Body of pancreas (tissue), 4 donors: ENCODE measurements around the gene REM2. TPM values are rescaled to one million over a fixed set of nuclear protein-coding genes. Genes with fewer than 3 reads are reported as not detected.

ENCODE experiments used
- ATAC-seq: fragments of 150-250 bp; one replicate; pipeline ENCODE4 v1.9.1; 2016
- DNase-seq, 4 donors: peaks; one replicate each; pipeline ENCODE4 v3.0.0-alpha.2; 2019
- H3K27ac ChIP-seq, 4 donors: fragments of 200-600 bp; sonication (generic); 1 replicate in 3 of 4; 2 replicates in 1 of 4; pipeline versions ENCODE4 v1.5.1 to v1.6.1; 2016 to 2019; ENCODE audit warnings: mild to moderate bottlenecking in 1 of 4, mixed read lengths in 1 of 4, moderate library complexity in 1 of 4
- H3K27me3 ChIP-seq, 2 donors: fragments of 200-600 bp; sonication (generic); one replicate each; pipeline ENCODE4 v1.6.0; 2016; ENCODE audit warnings: mild to moderate bottlenecking in 1 of 2
- H3K36me3 ChIP-seq, 2 donors: fragments of 200-600 bp; sonication (generic); replicated peaks in 1 of 2; 2 replicates each; pipeline ENCODE4 v1.5.1; 2016; ENCODE audit warnings: low read depth in 2 of 2; ENCODE audit not compliant: insufficient read depth in 1 of 2
- H3K4me1 ChIP-seq: fragments of 200-600 bp; sonication (generic); one replicate; pipeline ENCODE4 v1.6.0; 2016
- H3K4me3 ChIP-seq, 2 donors: fragments of 200-600 bp; sonication (generic); 1 replicate in 1 of 2; 2 replicates in 1 of 2; pipeline ENCODE4 v1.5.1; 2016 to 2019
- H3K9me3 ChIP-seq, 3 donors: fragments of 200-600 bp; sonication (generic); 1 replicate in 2 of 3; 2 replicates in 1 of 3; pipeline ENCODE4 v1.5.1; 2016
- POLR2A ChIP-seq, 3 donors: fragments of 450-650 bp; IDR thresholded peaks; one replicate each; pipeline ENCODE4 v1.6.1; 2016; ENCODE audit warnings: antibody characterized with exemption in 3 of 3, mild to moderate bottlenecking in 2 of 3
- WGBS, 2 donors: methylation state at CpG; one replicate each; pipeline ENCODE4 v1.1.5; 2017; 5-methylcytosine and 5-hydroxymethylcytosine counted together
- intact Hi-C: fragments of 100-400 bp; cut with DNase I; formaldehyde crosslinking; loops from one replicate; pipeline ENCODE4 v1.15.1; 2023
- total RNA-seq, 2 donors: library from RNA; depleted of rRNA; stranded (reverse); fragments of >200 nt; gene quantifications; one replicate each; pipeline ENCODE4 v1.1.0, GENCODE V29; 2016
- TF ChIP-seq, protein P1 (sequence below), 7 experiments: fragments of 450-650 bp in 4 of 7; fragments of 200-600 bp in 3 of 7; sonication (generic) in 3 of 7; IDR thresholded peaks; one replicate each; pipeline ENCODE4 v1.5.1; 2016 to 2019; ENCODE audit warnings: antibody characterized with exemption in 7 of 7

Gene REM2
- total RNA-seq, 2 donors from 2014 or later: not detected

DNA sequence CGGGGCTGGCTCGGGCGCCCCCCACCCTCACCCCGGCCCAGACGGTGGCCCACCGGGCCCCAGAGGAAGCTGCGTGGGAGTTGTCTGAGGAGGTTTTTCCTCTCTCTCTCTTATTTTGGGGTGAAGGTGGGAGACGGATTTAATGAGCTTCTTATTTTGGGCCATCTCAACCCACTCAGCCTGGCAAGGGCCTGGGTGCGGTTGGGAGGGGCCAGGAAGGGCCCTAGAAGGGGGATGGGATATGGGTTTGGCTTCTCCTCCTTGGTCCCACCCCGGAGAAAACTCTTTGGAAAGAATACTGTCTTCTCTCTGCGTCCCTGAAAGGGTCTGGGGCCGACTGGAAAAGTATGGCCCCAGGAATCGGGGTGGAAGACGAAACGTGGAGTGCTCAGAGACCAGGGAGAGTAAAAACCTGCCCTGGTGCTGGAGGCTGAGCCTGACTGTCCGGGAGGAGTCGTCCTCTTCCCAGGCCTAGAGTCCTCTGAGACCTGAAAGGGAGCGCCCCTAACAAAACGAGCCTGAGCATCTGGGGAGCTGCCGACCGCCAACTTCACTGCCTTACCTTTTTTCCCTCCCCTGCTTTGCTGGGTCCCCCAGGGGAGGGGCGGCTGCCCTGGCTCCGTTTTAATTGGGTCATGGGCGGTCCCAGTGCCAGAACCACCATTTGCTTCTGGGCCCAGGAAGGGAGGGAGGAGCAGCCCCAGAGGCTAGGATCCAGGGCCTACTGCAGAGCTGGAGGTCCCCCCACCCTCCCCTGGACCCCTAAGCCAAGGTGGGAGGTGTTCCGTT is 45.1 kb upstream of the REM2 start:
- Histone ChIP-seq H3K27ac (peak overlapping the region; percentile 78 to 88 (median 86)), H3K36me3 (peaks cover 0 to 18% of the 10 kb centered on the region in 2 donors), H3K4me3 (peak overlapping the region; percentile 47 to 67), H3K27me3 (no peaks in the 10 kb centered on the region), H3K4me1 (peaks cover 28% of the 10 kb centered on the region), H3K9me3 (no peaks in the 10 kb centered on the region)
- WGBS, 2 donors: 29 to 45% methylated on average over 14 to 25 of the region's 25 CpGs
- ATAC-seq (peak; percentile 12), DNase-seq (peak in 3 of 4 donors; percentile 41 to 53 (median 46))
- intact Hi-C loops: no loop called here
- TF ChIP-seq, protein P1, sequence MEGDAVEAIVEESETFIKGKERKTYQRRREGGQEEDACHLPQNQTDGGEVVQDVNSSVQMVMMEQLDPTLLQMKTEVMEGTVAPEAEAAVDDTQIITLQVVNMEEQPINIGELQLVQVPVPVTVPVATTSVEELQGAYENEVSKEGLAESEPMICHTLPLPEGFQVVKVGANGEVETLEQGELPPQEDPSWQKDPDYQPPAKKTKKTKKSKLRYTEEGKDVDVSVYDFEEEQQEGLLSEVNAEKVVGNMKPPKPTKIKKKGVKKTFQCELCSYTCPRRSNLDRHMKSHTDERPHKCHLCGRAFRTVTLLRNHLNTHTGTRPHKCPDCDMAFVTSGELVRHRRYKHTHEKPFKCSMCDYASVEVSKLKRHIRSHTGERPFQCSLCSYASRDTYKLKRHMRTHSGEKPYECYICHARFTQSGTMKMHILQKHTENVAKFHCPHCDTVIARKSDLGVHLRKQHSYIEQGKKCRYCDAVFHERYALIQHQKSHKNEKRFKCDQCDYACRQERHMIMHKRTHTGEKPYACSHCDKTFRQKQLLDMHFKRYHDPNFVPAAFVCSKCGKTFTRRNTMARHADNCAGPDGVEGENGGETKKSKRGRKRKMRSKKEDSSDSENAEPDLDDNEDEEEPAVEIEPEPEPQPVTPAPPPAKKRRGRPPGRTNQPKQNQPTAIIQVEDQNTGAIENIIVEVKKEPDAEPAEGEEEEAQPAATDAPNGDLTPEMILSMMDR (IDR thresholded peaks at IDR 0.05): no peak
- peak in 1 of 3 donors; percentile 41 for TF ChIP-seq POLR2A (IDR thresholded peaks at IDR 0.05)

DNA sequence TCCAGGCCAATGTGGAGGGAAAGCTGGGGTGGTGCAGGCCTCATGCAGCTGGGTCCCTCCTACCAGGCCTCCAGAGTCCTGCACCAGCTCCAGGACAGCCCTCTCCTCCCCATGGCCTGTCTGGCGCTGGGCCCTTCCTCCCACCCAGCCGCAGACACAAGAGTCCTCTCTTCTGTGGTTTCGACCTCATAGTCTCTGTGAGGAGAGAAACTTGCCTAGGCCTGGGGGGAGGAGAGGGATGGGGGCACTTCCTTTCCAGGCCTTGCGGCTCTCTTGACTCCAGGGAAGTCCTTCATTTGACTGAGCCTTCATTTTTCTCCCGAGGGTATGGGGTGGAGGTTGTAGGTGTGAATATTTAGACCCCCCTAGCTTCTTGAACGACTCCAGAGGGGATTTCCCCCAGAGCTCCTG is 44.4 kb upstream of the REM2 start:
- WGBS, 2 donors: 40 to 72% methylated on average over 6 of the region's 6 CpGs
- Histone ChIP-seq H3K36me3 (peaks cover 0 to 16% of the 10 kb centered on the region in 2 donors), H3K27me3 (no peaks in the 10 kb centered on the region), H3K4me3 (no peak overlapping the region), H3K9me3 (no peaks in the 10 kb centered on the region), H3K4me1 (peaks cover 28% of the 10 kb centered on the region), H3K27ac (peak overlapping the region in 3 of 4 donors; percentile 86 to 88 (median 87))
- intact Hi-C loops: no loop called here
- DNase-seq: peak in 1 of 4 donors; percentile 40
- TF ChIP-seq, protein P1 (IDR thresholded peaks at IDR 0.05): no peak
- TF ChIP-seq POLR2A (IDR thresholded peaks at IDR 0.05): no peak
- no peak for ATAC-seq

DNA sequence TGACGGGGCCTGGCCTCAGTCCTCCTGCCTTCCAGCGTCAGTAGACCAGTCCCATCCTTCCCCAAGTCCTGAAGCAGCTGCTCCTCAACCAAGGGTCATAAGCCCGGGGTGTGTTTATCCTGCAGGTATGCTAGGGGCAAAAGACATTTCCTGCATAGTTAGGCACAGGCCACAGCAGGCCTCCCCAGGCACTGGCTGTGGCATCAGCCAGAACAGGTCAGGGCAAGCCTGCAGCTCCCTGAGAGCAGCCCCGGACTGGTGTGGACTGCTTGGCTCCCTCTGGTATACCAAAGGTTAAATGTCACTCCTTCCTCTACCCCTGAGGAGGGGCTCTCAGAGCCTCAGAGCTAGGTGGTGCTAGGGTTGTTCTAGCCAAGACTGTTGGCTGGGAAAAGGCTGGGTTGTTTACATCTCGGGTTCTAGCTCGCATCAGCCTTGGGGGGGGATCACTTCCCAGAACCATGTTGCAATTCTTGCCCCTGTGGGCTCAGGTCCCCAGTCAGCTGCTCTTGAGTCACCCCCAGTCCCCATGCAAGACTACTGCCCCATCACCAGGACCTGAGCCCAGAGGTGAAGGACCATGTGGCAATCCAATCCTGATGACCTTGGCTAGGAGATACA is 43.8 kb upstream of the REM2 start:
- ATAC-seq: no peak
- DNase-seq: no peak
- Histone ChIP-seq H3K36me3 (peaks cover 0 to 15% of the 10 kb centered on the region in 2 donors), H3K4me3 (no peak overlapping the region), H3K9me3 (no peaks in the 10 kb centered on the region), H3K27ac (peak overlapping the region in 3 of 4 donors; percentile 86 to 88 (median 87)), H3K27me3 (no peaks in the 10 kb centered on the region), H3K4me1 (peaks cover 28% of the 10 kb centered on the region)
- TF ChIP-seq POLR2A (IDR thresholded peaks at IDR 0.05): no peak
- TF ChIP-seq, protein P1 (IDR thresholded peaks at IDR 0.05): no peak
- 71 to 74% methylated on average over 6 of the region's 6 CpGs for WGBS, 2 donors
- intact Hi-C loops: no loop called here

DNA sequence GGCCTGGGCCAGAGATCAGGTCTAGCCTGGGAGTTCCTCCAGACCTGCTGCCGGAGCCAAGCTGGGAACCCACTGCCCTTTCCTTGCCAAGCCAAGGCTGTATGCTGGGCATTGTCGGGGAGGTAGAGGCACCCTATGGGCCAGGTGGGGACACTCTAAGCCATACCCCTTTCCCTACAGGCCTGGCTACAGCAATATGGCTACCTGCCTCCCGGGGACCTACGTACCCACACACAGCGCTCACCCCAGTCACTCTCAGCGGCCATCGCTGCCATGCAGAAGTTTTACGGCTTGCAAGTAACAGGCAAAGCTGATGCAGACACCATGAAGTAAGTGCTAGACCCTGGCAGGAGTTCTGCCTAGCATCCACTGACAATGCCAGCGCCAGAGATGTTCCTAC is 41.7 kb upstream of the REM2 start:
- ATAC-seq (no peak), DNase-seq (peak in 1 of 4 donors; percentile 8)
- H3K27me3 ChIP-seq: no peaks in the 10 kb centered on the region
- intact Hi-C loops: no loop called here
- H3K9me3 ChIP-seq: no peaks in the 10 kb centered on the region
- TF ChIP-seq POLR2A (IDR thresholded peaks at IDR 0.05): no peak
- TF ChIP-seq, protein P1 (IDR thresholded peaks at IDR 0.05): no peak
- H3K4me3 ChIP-seq: no peak overlapping the region
- H3K4me1 ChIP-seq: peaks cover 20% of the 10 kb centered on the region
- peaks cover 12 to 20% of the 10 kb centered on the region in 2 donors for H3K36me3 ChIP-seq
- WGBS, 2 donors: 95 to 96% methylated on average over 6 to 9 of the region's 9 CpGs
- H3K27ac ChIP-seq: no peak overlapping the region
